GM21528 (cell line): ENCODE measurements around the gene PLCB4.

Source experiments
- ATAC-seq: cut with Tn5 transposase; IDR thresholded peaks from one replicate; pipeline ENCODE4 v1.9.1; 2021; ENCODE audit warnings: mild to moderate bottlenecking, moderate library complexity; ENCODE audit not compliant: unreplicated experiment, low FRiP score

Gene PLCB4

DNA sequence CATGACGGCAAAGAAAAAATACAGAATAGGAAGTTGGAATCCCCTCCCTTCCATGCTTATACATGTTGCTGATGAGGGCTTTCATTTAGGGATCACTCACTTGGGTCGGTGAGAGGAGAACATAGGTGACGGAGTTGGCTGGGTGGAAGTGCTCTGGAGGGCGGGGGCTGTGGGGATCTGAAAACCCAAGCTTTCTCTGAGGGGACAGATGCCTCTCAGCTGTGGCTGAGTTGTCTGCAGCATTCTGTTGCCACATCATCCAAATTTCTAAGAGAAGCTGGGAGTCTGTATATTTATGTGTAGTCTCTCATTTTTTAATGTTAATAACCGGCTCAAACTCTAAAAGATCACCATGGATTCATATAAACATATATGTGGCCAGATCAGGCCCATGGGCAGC lies 141.5 kb downstream of the PLCB4 start:
- no peak for ATAC-seq

DNA sequence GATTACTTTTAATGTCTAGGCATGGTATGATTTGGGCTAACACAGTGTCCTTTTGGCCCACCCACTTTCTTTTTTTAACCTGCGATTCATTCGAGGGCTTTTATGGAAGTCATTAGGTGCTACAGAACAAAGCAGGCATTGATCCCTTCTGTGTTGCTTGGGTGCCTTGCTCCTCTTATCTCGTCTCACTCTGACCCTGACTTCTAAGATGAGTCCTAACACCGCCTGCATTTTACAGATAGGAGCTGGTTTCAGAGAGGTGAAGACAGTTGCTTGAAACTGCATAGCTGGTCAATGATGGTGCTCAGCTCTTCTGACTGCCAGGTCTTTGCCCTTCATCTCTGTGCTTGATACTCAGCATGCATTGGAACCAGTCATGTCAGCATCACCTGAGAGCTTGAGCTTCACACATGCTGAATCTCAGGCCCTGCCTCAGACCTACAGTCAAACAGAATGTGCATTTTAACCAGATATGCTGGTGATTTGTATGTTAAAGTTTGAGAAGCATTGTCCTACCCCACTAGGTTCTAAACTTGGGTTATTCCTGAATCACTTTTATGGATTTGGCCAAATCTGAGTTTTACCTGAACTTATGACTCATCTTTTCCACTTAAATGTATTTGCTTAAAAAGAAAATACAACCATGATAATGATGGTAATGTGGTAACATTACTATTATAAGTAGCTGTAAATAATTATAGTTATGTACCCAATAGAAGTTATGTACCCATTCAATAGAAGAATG lies 142.3 kb downstream of the PLCB4 start:
- no peak for ATAC-seq

DNA sequence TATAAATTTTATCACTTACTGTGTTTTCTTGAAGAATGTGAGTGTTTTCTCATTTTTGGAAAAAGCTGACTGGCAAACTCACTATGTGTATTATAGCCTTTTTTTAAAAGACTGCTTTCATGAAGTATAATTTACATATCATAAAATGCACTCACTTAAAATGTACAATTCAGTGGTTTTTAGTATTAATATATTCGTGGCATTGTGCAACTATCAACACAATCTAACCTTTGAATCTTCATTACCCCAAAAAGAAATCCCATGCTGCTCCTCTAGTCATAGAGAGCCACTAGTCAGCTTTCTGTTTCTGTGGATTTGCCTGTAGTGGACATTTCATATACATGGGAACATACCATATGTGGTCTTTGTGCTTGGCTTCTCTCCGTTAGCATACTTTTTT lies 143.8 kb downstream of the PLCB4 start:
- no peak for ATAC-seq

GRCh38 chr20:9214685-9215084 lies 145.8 kb downstream of the PLCB4 start:
- ATAC-seq = no peak

DNA sequence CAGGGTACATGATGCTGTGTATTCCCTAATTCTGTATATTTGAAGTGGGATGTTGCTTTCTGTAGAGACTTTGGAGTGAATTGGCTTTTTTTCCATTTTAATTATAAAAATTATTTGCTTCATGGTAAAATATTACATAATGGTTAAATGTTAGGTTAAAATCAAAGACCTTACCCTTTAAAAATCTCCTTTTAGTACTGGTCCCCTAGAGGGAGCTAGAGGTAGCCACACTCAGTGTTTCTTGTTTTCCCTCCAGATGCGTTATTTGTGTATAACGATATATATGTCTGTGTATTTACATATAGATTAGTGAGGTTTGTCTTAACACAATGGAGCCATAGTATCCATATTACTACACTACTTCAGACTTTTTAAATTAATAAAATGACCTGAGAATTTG lies 146.7 kb downstream of the PLCB4 start:
- ATAC-seq = no peak

GRCh38 chr20:9218531-9218961 lies 149.7 kb downstream of the PLCB4 start:
- ATAC-seq = no peak

GRCh38 chr20:9220874-9221547 lies 152.1 kb downstream of the PLCB4 start:
- ATAC-seq = no peak

GRCh38 chr20:9223296-9223695 lies 154.4 kb downstream of the PLCB4 start:
- no peak for ATAC-seq

DNA sequence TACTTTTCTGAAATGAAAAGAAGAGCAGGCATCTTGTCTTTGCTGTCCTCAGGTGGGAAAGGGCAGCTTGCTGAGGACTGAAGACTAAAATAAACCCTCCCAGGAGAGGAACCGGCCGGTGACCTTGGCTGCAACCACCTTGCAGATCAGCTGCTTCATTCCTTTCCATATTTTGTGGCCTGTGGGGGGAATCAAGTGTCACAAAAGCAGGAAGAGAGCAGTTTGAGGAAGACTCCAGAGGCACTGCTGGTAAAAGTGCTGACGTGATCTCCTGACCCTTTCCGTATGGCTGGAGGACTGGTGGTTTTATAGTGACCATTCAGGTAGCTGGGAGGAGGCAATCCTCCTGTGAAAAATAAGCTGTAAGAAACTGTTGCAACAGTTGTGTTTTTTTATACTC lies 157.0 kb downstream of the PLCB4 start:
- no peak for ATAC-seq

- ATAC-seq = no peak
Measured at GRCh38 chr20:9227896-9228615, 159.2 kb downstream of the PLCB4 start.

DNA sequence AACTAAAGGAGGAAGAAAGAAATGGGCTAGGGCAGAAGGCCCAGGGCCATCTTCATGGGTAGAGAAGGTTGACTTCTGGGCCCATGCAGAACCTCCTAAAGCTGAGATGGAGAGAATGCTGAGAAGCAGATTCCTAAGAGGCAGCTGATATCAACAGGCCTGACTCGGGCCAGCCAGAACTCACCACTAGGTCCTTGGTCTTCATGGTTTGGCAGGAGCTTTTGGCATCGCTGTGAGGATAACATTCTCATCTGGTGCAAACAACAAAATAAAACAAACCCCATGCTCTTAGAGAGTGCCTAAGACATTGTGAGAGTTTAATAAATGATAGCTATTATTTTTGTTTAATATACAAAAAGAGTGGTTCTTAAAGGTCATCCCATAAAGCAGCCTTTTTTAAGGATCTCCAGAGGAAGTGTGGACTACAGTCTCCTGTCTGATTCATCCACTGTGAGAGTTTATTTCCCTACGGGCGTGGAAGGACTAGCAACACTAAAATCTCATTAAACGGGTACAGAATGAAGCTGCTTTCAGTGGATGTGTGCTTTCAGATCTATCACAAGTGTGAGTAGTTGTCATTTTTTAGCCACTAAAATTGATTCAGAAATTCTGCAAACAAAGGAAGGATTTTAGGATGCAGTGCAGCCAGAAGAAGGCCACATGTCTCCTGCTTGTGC lies 160.0 kb downstream of the PLCB4 start:
- ATAC-seq = no peak

GRCh38 chr20:9230406-9230805 lies 161.5 kb downstream of the PLCB4 start:
- no peak for ATAC-seq

DNA sequence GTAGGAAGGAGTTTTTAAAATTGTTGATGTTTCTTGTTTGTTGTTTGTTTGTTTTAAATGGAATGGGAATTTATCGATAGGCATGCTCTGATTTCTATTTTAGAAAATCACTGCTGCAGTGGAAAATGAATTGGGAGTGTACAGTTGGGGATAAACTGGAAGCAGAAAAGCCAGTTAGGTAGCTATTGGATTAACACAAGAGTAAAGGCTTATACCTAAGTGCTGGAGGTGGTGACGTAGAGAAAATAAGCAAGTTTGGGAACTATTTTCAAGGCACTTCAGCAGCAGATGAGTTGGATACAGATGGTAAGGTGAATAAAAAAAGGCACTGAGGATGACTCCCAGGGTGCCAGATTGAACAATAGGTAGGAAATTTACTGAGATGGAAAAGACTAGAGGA lies 164.9 kb downstream of the PLCB4 start:
- ATAC-seq = no peak

- ATAC-seq = no peak
Measured at GRCh38 chr20:9235518-9235917, 166.6 kb downstream of the PLCB4 start.

- no peak for ATAC-seq
Measured at GRCh38 chr20:9236458-9236857, 167.6 kb downstream of the PLCB4 start.

DNA sequence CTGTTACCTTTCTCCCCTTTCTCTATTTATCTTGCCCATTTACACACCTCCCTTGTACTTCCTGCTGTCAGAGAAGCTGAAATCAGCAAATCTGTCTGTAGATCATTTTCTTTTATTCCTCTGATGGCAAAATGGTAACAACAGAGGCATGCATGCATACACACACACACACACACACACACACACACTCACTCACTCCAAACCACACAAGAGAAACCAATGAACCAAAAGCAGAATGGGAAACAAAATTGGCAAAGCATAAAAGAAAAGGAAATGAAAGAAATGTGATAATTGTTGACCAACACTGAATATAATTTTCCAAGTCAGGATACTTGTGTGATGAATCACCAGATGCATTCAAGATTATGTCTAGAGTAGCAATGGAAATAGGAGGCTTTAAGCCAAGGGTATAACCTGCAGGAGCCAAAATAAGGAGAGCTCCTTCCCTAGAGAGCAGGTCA lies 172.4 kb downstream of the PLCB4 start:
- no peak for ATAC-seq

DNA sequence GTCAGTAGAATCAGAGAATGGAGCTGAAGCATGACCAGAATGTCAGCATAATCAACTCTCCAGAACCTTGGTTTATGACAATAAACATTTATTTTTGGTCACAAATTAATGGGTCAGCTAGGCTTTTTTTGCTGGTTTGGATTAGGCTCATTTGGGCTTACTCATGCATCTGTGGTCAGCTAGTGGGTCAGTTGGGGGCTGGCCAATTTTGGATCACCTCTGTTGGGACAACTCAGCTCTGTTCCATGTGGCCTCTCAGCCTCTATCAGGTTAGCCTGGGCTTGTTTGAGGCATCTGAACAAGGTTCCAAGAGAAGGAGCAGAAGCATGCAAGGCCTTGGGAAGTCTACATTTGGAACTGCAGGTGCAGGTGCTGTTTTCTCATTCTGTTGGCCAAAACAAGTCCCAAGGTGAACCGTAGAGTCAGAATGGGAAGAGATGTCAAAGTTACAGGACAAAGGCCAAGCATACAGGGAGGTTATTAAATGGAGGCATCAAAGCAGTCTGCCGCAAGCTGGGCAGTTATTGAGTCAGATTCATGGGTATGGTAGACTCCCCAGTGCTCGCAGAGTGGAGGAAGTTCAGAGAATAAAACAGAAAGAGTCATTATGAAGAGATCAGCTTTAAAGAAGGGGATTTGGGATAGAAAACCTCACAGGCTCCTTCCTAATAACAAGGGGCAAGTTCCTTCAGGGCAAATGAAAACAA lies 173.0 kb downstream of the PLCB4 start:
- ATAC-seq = no peak

DNA sequence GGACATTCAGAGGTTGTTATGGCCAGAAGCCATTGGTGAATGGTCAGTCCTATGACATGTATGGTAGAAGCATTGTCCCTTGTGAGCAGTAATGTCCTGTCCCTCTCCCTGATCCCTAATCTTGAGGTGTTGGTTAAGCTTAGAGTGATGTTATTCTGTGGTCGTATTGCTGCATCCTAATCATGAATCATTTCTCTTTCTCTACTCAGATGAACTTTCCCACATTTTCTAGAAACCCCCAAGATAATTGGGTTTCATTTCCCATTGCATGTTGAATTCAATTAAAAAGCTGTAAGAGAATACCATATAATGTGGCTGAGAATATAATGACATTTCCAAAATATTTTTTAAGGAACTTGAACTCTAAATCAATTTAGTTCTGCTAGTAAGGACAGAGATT lies 175.1 kb downstream of the PLCB4 start:
- ATAC-seq = no peak

GRCh38 chr20:9244811-9245210 lies 175.9 kb downstream of the PLCB4 start:
- ATAC-seq = no peak

GRCh38 chr20:9246731-9247130 lies 177.8 kb downstream of the PLCB4 start:
- no peak for ATAC-seq
